Epithelial cell of proximal tubule (primary cell): ENCODE results near the gene KMT2D. TPM values are rescaled to one million over a fixed set of nuclear protein-coding genes. Genes with fewer than 3 reads are reported as not detected.
A peak's percentile ranks its signal among the peaks of the same experiment; 100 is the strongest.

ENCODE experiments used
- DNase-seq: peaks from one replicate; pipeline ENCODE4 v3.0.0-alpha.2; 2011; ENCODE audit warnings: low read depth
- H3K4me3 ChIP-seq: 2 replicates; pipeline ENCODE4 v1.5.1; 2011; ENCODE audit warnings: low read depth, mild to moderate bottlenecking, low read length
- CTCF ChIP-seq: conservative IDR thresholded peaks from 2 replicates; pipeline ENCODE4 v1.5.1; 2012; ENCODE audit warnings: low read depth, mild to moderate bottlenecking, low read length
- total RNA-seq: library from RNA; depleted of rRNA; stranded (reverse); fragments of >200 nt; gene quantifications from 2 replicates; pipeline ENCODE4 v1.2.3, GENCODE V29; 2015

The KMT2D gene
- total RNA-seq, 1 donor from 2014 or later: 17.2 TPM

- TF ChIP-seq CTCF: no peak
- no peak for DNase-seq
- H3K4me3 ChIP-seq: peak overlapping the region; percentile 64
These were observed 41.5 kb downstream of the KMT2D start for GRCh38 chr12:49019120-49019430.

- peak; percentile 52 for DNase-seq
- peak; percentile 56 for TF ChIP-seq CTCF
- H3K4me3 ChIP-seq: peak within 1 kb of the TSS; percentile 64
These were observed 42.1 kb downstream of the KMT2D start, which contains the start of gene PRKAG1 for GRCh38 chr12:49018261-49019119. PRKAG1 (minus strand) TSS chr12:49018776; CDS start chr12:49018740, 36 bp downstream.

- H3K4me3 ChIP-seq: peak overlapping the region; percentile 64
- DNase-seq: no peak
- TF ChIP-seq CTCF: peak; percentile 16
These were observed 42.7 kb downstream of the KMT2D start for GRCh38 chr12:49017891-49018260.

- DNase-seq: no peak
- H3K4me3 ChIP-seq: no peak overlapping the region
- TF ChIP-seq CTCF: no peak
These were observed 45.4 kb downstream of the KMT2D start for GRCh38 chr12:49015196-49015595.

GRCh38 chr12:49014547-49014946 is 46.0 kb downstream of the KMT2D start:
- TF ChIP-seq CTCF: peak; percentile 35
- DNase-seq: no peak
- no peak overlapping the region for H3K4me3 ChIP-seq

GRCh38 chr12:49013428-49013827 is 47.2 kb downstream of the KMT2D start:
- no peak for DNase-seq
- H3K4me3 ChIP-seq: no peak overlapping the region
- TF ChIP-seq CTCF: no peak

- H3K4me3 ChIP-seq: no peak overlapping the region
- DNase-seq: no peak
- no peak for TF ChIP-seq CTCF
These were observed 47.9 kb downstream of the KMT2D start for GRCh38 chr12:49012739-49013138.
